HG03342 (cell line): ENCODE measurements around the gene SETD6.
"Not testable (repeated sequence)": the region's sequence is repeated elsewhere in the genome, so short reads cannot be mapped to it uniquely, and the experiment has no call there.

Source experiments
- ATAC-seq: cut with Tn5 transposase; IDR thresholded peaks from one replicate; pipeline ENCODE4 v1.9.1; 2021; ENCODE audit warnings: mild to moderate bottlenecking, moderate library complexity; ENCODE audit not compliant: unreplicated experiment

Gene SETD6

DNA sequence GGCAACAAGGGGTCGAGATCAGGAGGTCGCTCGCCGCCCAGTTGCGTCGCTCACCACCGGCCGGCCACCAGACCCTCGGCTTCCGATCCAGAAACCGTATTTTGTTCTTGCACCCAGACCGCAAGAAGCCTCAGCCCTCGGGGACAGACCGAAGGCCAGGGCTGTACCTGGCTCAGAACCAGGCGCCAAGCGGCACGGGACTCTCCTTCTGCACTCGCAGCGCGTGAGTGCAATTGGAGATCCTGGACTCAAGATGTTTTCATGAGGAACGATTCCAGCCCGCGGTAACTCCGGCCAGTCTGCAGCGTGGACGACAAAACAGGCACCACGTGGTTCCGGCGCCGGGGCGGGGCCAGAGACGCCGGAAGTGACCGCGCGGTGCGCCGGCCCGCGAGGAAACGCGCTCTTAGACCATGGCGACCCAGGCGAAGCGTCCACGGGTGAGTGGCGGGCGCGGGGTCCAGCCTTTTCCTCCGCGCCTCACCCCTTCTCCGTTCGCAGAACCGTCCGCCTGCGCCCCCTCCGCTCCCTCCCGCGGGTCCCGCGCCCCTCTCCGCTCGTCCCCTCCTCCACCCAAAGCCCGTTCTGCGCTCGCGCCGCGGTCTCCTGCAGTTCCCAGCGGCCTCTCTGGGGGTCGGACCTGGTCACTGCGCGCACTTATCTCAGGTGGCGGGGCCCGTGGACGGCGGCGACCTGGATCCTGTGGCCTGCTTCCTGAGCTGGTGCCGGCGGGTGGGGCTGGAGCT lies at the start of gene SETD6:
Gene SETD6 (plus strand): TSS at position 393 of the 746 bp plus-strand sequence. CDS start 21 bp downstream, at position 414.
- peak; percentile 65 for ATAC-seq

DNA sequence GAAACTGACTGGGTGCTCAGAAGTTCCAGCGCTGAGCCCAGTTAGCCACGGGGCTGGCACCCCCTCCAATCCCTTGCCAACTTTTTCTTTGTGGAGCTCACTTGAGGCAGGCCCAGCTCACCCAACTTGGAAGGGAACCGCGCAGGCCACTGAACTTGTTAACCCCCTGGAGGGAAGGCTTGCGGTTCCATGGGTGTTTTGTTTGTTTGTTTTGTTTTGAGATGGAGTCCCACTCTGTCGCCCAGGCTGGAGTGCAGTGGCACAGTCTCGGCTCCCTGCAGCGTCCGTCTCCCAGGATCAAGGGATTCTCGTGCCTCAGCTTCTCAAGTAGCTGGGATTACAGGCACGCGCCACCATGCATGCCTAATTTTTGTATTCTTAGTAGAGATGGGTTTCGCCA lies 49.5 kb upstream of the SETD6 start:
- ATAC-seq: no peak

DNA sequence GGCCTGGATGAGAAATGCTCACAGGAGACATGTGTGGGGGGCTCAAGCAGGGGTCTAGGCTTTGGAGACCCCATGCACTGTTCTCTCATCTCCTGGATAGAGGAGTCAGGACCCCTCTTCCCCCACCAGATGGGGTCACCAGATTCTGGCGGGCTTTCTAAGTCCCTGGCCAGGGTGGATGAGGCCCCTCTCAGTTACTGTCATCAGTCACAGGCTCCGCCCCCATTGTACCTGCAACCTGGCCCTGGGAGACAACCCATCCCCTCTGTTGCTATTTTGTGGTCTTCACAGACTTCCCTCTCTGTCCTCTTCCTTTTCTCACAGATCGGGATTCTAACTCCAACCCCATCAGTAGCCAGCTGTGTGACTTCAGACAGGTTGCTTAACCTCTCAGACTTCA lies 48.9 kb upstream of the SETD6 start:
- ATAC-seq: no peak

GRCh38 chr16:58467905-58468304 lies 47.4 kb upstream of the SETD6 start:
- ATAC-seq: no peak

DNA sequence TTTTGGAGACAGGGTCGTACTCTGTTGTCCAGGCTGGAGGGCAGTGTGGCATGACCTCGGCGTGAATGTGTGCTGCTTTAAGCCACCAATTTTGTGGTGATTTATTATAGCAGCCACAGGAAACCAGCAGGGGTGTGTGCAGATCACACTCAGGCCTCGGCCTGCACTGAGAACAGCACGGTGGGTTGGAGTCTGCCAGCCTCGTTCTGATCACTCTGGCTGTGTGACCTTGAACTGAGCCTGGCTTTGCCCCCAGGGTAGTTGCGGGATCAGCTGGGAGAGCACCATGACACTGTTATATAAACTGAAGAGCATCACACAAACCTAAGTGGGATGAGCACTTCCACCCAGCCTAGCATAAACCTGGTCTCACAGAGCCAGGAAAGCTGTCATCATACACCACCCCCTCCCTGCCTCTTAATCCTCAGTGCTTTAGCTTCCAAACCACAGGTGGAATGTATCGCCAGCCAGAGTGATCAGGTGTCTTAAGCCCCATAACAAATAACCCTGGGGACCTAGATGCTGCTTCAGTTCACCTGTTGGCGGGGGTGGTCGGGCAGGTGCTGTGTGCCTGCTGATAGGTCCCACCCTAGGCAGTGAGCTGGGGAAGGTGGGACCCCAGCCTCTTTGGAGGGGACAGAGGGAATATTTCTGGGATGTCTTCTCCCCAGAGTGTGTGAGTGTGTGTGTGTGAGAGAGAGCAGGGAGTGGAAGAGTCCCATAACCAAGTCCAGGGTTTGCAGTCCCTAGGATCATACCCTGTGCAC lies 43.9 kb upstream of the SETD6 start:
- no peak for ATAC-seq

- no peak for ATAC-seq
These were observed 43.1 kb upstream of the SETD6 start for GRCh38 chr16:58472266-58472665.

DNA sequence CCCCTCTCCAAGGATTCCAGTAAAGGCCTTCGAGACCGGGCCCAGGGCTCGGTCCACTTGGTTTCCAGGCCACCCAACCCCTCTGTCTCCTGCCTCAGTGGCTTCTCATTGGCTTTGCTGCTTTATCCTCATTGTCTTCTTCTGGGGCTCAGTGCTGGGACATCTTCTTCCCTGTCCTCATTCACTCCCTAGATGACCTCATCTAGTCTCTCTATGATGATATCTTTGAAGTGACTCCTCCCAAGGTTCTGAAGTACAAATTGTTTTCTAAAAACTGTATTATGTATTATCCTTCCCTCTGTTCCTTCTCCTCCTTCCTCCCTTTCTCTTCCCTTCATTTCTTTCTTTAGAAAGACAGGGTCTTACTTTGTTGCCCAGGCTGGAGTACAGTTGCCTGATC lies 42.5 kb upstream of the SETD6 start:
- ATAC-seq: no peak

- ATAC-seq: no peak
These were observed 41.0 kb upstream of the SETD6 start for GRCh38 chr16:58474296-58474695.

GRCh38 chr16:58475091-58475619 lies 40.2 kb upstream of the SETD6 start:
- ATAC-seq: no peak

DNA sequence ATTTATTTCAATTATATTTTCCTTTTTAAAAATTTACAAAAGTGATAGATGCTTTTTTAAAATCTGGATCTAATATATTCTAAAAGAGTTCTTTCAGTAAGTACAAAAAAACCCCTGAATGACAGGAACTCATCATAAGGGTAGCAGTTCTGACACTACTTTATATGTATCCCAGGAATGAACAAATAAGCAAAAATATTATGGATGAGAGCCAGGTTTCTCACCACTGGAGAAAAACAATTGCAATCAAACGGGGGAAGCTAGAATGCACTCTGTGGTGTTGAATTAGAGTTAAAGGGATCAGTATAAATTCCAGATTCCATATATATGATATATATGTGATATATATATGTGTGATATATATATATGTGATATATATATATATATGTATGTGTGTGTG lies 38.5 kb upstream of the SETD6 start:
- no peak for ATAC-seq

GRCh38 chr16:58478427-58478826 lies 36.9 kb upstream of the SETD6 start:
- no peak for ATAC-seq

- ATAC-seq: no peak
These were observed 34.0 kb upstream of the SETD6 start for GRCh38 chr16:58481226-58481869.

GRCh38 chr16:58481931-58482330 lies 33.4 kb upstream of the SETD6 start:
- no peak for ATAC-seq

GRCh38 chr16:58485184-58485887 lies 30.0 kb upstream of the SETD6 start:
- ATAC-seq: no peak

DNA sequence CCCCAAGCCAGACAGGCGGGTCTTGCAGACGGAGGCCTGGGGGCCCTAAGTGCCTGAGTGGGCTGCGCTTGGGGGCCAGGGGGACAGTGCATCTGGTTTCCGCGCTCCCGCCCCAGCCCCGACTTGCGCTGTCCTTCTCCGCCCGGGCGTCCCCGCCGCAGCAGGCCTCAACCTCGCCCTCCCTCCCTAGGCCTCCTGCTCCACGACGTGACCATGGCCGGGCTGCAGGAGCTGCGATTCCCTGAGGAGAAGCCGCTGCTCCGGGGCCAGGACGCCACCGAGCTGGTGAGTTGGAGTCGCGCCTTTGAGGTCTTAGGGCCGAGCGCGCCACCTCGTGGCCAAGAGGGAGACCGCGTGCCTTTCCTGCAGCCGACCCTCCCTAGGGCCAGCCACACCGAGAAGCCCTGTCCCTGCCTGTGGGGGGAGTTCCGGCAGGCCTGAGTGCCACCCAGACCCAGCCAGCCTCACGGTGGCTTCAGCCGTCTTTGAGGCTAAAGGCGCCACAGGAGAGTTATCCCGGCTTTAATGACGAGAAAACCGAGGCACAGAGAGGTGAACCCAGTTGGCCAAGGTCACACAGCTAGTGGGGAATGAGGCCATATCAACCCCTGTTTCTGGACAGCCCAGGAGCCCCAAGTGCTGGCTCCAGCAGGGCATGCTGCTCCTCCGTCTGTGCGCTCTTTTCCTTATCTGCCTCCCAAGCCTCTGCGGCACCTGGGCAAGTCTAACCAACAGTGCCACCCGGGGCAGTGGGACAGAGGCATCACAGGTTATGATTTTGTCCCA lies 27.6 kb upstream of the SETD6 start:
- ATAC-seq: peak; percentile 75

DNA sequence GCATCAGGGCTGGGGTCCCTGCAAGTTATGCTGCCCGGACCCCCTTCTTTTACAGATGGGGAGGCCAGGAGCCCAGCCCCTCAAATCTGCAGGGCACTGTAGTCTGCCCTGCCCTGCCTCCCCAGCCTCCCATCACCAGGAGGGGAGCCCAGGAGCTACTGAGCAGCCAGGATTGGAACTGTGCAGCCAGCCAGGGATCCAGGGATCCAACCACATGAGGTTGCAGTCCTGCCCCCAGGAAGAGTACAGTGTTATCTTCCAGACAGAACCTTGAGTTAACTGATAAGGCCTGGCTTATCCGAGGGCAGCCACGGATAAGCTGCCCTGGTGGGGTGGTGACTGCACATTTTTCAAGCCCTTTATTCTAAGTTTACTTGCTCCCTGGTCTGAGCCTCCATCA lies 26.8 kb upstream of the SETD6 start:
- no peak for ATAC-seq

- ATAC-seq: no peak
These were observed 25.3 kb upstream of the SETD6 start for GRCh38 chr16:58490065-58490464.

- ATAC-seq: not testable (repeated sequence)
These were observed 24.8 kb upstream of the SETD6 start for GRCh38 chr16:58490539-58490938.

GRCh38 chr16:58492066-58492465 lies 23.3 kb upstream of the SETD6 start:
- ATAC-seq: no peak

GRCh38 chr16:58492735-58493134 lies 22.6 kb upstream of the SETD6 start:
- no peak for ATAC-seq
